Coronary artery (tissue), 2 donors: ENCODE results near the gene NDST1.

Experiments used
- DNase-seq: peaks from one replicate; pipeline ENCODE4 v3.0.0-alpha.2; 2017; ENCODE audit warnings: low spot score
- H3K27ac ChIP-seq, 2 donors: fragments of 200-600 bp; sonication (generic); one replicate each; pipeline ENCODE4 v1.5.1; 2016 to 2019
- H3K4me3 ChIP-seq: fragments of 200-600 bp; sonication (generic); 2 replicates; pipeline ENCODE4 v1.5.1; 2016; ENCODE audit warnings: mild to moderate bottlenecking, moderate library complexity
- CTCF ChIP-seq: fragments of 200-600 bp; sonication (generic); IDR thresholded peaks from one replicate; pipeline ENCODE4 v1.5.1; 2019; ENCODE audit warnings: antibody characterized with exemption

Gene NDST1

GRCh38 chr5:150600616-150601490 lies 92.9 kb downstream of the NDST1 start:
- H3K27ac ChIP-seq: peak overlapping the region; percentile 93
- no peak for TF ChIP-seq CTCF
- no peak for DNase-seq
- peak overlapping the region; percentile 60 for H3K4me3 ChIP-seq

GRCh38 chr5:150601491-150602345 lies 93.8 kb downstream of the NDST1 start:
- no peak for DNase-seq
- Histone ChIP-seq H3K4me3 (peak overlapping the region; percentile 60), H3K27ac (peak overlapping the region; percentile 93)
- TF ChIP-seq CTCF: no peak

- DNase-seq: no peak
- no peak overlapping the region for H3K4me3 ChIP-seq
- peak overlapping the region; percentile 84 to 93 for H3K27ac ChIP-seq
- TF ChIP-seq CTCF: no peak
Observed at GRCh38 chr5:150603052-150603451, 95.1 kb downstream of the NDST1 start.

GRCh38 chr5:150603491-150603890 lies 95.6 kb downstream of the NDST1 start:
- peak overlapping the region; percentile 84 to 93 for H3K27ac ChIP-seq
- DNase-seq: no peak
- no peak overlapping the region for H3K4me3 ChIP-seq
- no peak for TF ChIP-seq CTCF

- no peak for TF ChIP-seq CTCF
- Histone ChIP-seq H3K27ac (peak overlapping the region; percentile 84 to 93), H3K4me3 (no peak overlapping the region)
- DNase-seq: no peak
Observed at GRCh38 chr5:150604010-150604409, 96.1 kb downstream of the NDST1 start.

GRCh38 chr5:150604894-150605440 lies 97.0 kb downstream of the NDST1 start:
- DNase-seq: no peak
- Histone ChIP-seq H3K4me3 (no peak overlapping the region), H3K27ac (peak overlapping the region; percentile 84 to 93)
- TF ChIP-seq CTCF: no peak
